Renal pelvis (tissue), 4 donors: ENCODE data around the gene THBD. TPM values are rescaled to one million over a fixed set of nuclear protein-coding genes. Genes with fewer than 3 reads are reported as not detected.
"Not testable (repeated sequence)": the region's sequence is repeated elsewhere in the genome, so short reads cannot be mapped to it uniquely, and the experiment has no call there.

Experiments used
- DNase-seq: peaks from one replicate; pipeline ENCODE4 v3.0.0-alpha.2; 2013
- polyA plus RNA-seq, 3 donors: library from polyadenylated mRNA; unstranded; fragments of 120-200 nt; gene quantifications; one replicate each; pipeline ENCODE4 v1.2.1, GENCODE V29; 2013; ENCODE audit not compliant: insufficient read length in 3 of 3

The THBD gene
- polyA plus RNA-seq, 3 donors, result 3.7 to 7.9 (median 5.5) TPM

DNA sequence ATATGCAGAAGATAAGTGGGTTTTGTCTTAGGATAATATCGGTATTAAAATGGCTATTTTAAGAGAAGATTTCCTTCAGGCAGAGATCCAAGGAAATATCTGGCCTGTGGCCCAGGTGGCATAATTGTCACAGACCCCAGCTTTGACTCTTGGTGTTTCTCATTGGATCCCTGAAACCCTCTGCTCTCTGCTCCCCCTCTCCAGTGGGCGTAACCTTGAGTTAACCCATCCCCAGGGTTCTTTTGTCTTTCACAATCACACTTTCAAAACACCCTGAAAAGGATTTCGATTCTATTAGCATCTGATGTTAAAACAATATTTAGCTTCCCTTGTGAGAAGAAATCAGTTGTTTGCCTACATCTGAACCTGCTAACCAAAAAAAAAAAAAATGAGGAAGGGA is 7.2 kb downstream of the THBD start:
- DNase-seq, result no peak

- no peak for DNase-seq
Measured at GRCh38 chr20:23039885-23040508, 9.5 kb downstream of the THBD start.

DNA sequence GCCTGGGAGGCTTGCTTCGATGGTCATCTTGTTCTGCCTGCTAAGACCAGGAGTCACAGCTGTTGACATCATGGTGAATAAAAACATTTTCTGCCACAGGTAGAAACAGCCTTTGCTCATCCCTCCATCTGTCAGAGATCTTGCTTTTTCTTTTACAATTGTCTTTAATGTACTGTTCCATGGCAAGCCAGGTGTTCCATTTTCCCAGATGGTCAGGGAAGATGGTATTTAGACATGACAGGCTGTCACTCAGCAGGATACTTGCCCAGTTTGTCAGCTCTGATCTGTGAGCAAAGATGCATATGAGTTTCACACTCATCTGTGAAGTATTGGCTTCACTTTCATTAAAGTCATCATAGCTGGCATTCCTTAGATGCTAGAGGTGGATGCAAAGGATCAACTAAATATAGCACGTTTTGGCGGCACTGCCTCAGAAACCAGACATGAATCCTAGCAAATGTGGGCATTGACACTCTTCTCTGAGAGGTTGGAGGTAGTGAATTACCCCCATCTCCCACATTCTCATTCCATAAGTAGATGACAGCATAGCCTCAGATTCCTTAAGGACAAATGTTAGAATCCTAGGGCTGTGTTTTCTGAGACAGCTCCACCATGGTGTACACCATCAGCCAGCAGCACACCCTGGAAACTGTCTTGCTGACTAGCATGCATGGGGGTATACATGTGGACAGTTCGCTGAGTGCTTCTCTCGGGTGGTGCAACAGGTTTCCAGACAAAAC is 10.2 kb downstream of the THBD start:
- DNase-seq, result no peak

- no peak for DNase-seq
Measured at GRCh38 chr20:23037017-23037481, 12.4 kb downstream of the THBD start.

DNA sequence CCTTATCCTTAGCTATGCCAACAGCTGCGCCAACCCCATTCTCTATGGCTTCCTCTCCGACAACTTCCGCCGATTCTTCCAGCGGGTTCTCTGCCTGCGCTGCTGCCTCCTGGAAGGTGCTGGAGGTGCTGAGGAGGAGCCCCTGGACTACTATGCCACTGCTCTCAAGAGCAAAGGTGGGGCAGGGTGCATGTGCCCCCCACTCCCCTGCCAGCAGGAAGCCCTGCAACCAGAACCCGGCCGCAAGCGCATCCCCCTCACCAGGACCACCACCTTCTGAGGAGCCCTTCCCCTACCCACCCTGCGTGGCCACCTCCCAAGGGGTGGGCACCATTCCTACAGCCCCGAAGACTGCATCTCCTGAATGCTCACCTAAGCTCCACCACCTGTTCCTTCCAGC is 13.1 kb downstream of the THBD start:
- no peak for DNase-seq

GRCh38 chr20:23035731-23036130 is 13.7 kb downstream of the THBD start:
- no peak for DNase-seq

- DNase-seq, result no peak
Measured at GRCh38 chr20:23034721-23035671, 14.5 kb downstream of the THBD start, which contains the start of gene SSTR4. TSS of gene SSTR4 (plus strand) at chr20:23035312. CDS start at chr20:23035484, 172 bp downstream.

- no peak for DNase-seq
Measured at GRCh38 chr20:23033918-23034317, 15.6 kb downstream of the THBD start.

DNA sequence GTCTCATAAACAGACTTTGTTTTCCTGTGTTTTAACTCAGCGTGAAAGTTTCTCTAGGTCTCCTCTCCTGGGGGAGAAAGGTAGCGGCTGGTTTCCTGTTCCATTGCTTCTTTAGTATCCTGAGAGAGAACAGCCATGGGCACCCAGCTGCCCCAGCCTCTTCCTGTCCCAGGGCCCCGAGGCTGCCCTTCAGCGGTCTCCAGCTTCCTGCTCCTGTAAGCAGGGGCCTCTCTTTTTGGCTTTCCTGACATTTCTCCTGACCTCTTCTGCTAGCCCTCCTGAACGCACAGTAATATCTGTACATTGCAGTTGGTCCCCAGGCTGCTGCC is 16.8 kb downstream of the THBD start:
- no peak for DNase-seq

DNA sequence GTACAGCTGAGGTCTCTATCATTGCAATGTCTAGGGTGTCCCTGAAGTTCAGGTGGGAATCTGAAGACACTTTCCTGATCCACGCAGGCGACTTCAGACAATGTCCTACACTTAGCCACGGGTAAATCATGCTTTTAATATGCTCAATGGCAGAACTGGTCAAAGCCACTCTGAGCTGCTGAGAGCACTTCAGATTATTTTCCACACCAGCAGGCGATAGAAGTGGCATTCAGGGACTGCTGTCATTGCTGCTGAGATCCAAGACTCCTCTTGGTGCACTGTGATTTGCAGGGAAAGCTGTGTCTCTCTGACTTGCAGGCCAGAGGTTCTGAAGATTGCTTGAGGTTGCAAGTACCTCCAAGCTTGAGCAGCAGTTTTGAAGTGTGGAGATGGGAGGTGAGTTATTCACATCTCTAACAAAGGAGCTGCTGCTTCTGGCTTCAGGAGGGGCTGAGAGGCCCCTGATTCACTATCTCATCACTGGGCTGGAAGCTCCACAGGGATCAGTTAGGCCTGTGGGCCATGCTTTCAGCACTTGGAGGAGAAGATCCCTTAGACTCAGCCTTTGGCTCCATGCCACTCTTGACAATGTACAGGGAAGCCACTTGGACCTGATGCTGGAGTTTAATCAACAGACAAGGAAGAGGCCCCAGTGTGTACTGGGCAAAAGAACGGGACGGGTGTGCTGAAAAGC is 17.3 kb downstream of the THBD start:
- no peak for DNase-seq

DNA sequence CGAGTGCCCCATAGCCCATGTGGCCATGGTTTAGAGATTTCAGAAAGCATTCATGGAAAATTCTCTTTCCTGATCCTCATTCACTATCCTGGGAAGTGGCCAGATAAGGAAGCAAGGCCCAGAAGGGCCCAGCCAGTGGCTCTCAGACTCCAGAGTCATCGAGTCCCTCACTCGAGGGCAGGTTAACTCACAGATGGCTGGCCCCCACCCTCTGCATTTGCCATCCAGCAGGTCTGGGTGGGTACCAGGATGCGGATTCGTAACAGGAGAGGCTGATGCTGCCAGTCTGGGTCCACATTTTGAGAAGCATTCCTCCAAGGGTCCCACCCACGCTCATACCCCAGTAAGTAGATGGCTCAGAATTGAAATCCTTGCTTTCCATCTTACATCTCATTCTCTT is 18.1 kb downstream of the THBD start:
- no peak for DNase-seq

DNA sequence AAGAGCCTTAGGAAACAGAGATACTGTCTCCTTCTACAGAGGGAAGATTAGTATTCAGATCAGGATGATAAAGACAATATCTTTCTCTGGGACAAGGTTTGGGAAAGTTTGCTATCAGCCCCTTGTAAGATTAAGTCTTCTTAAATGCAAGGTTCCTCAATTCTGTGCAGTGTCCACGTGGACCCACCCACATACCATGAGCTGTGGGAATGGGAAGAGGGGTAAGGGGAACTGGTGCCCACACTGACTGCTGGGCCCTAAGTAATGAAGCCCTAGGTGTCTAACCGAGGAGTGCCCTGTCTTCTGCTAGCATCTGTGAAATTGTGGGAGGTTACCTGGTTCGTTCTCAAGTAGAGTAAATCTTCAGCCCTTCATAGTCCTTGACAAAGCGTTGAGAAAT is 20.1 kb downstream of the THBD start:
- no peak for DNase-seq

DNA sequence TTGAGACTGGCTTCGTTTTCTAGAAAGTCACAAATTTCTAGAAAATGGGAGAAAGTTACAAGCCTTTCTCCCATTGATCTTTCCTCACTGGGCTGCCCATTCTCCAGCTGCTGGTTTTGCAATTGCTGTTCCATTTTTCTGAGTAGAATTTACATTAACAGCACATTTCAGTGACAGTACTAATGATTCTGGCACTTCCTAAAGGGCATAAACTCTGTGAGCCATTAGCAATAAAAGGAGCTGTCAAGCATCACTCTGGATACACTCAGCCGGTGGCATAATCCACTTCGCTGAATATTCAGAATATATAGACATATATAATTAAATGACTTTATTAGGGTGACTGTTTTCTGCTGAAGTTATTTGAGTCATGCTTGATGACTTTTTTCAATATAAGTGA is 21.1 kb downstream of the THBD start:
- DNase-seq, result no peak

DNA sequence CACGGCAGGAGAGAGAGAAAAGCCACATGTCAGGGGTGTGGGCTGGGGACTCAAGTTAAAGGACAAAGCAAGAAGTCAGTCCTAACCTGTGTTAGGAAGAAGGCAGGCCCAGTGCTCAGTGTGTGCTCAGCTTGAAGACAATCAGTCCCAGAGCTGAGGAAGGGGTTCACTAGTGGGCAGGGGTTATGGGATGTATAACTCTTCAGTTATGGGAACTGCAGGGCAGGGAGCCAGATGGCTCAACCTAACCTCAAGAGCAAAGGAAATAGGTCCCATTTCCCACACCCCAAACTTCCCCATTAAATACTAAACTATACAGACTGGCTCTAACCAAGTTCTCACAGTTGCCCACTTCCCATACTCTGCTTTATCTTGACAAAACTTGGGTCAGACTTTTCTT is 21.8 kb downstream of the THBD start:
- DNase-seq, result no peak

- DNase-seq, result not testable (repeated sequence)
Measured at GRCh38 chr20:23025503-23025902, 24.0 kb downstream of the THBD start.

- DNase-seq, result peak; percentile 19
Measured at GRCh38 chr20:23024701-23025100, 24.8 kb downstream of the THBD start.

DNA sequence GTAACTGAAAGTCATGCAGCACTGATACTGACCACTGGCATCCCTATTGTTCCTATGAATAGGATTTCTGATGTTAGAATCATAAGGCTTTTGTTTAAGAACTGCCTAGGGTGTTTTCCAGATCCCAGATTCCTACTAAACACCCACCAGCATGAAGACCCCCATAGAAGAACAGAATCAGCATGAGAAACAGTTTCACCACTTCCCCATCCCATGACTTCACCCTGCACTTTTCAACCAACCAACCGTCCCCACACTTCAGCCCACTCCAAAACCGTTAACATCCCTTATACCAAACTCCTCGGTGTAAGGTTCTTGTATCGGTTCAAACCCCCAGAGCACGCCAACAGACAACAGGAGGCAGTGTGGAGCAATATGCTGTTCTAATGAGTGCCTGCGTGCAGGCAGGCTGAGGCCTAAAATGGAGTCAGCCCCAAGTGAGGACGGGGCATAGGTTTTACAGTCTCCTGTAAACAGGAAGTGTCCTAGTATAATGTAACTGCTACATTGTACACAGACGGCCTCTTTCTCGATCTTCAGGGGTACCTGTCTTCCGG is 25.8 kb downstream of the THBD start:
- DNase-seq, result no peak

GRCh38 chr20:23022849-23023248 is 26.6 kb downstream of the THBD start:
- DNase-seq, result no peak

GRCh38 chr20:23021951-23022350 is 27.5 kb downstream of the THBD start:
- DNase-seq, result no peak

- DNase-seq, result no peak
Measured at GRCh38 chr20:23021541-23021940, 27.9 kb downstream of the THBD start.

DNA sequence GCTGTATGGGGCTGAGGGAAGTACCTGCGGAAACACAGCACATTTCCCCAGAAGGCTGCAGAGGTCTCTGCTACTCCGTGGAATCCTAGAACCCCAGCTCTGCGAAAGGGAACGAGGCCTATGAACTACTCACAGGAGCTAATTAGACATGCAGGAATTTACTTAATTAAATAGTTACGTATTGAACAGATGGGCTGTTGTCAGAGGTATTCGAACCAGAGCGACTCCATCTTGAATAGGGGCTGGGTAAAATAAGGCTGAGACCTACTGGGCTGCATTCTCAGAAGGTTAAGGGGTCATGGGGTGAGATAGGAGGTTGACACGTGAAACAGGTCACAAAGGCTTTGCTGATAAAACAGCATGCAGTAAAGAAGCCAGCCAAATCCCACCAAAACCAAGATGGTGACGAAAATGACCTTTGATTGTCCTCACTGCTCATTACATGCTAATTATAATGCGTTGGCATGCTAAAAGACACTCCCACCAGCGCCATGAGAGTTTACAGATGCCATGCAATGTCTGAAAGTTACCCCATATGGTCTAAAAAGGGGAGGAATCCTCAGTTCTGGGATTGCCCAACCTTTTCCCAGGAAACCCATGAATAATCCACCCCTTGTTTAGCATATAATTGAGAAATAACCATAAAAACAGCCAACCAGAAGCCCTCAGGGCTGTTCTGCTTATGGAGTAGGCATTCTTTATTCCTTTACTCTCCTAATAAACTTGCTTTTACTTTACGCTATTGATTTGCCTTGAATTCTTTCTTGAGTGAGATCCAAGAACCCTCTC is 29.0 kb downstream of the THBD start:
- no peak for DNase-seq
